HG03520 (cell line): ENCODE measurements around the gene MUC3A.
"Not testable (repeated sequence)": the region's sequence is repeated elsewhere in the genome, so short reads cannot be mapped to it uniquely, and the experiment has no call there.

ENCODE experiments used
- ATAC-seq: cut with Tn5 transposase; IDR thresholded peaks from one replicate; pipeline ENCODE4 v1.9.1; 2021; ENCODE audit warnings: mild to moderate bottlenecking, moderate library complexity; ENCODE audit not compliant: unreplicated experiment

The MUC3A gene

DNA sequence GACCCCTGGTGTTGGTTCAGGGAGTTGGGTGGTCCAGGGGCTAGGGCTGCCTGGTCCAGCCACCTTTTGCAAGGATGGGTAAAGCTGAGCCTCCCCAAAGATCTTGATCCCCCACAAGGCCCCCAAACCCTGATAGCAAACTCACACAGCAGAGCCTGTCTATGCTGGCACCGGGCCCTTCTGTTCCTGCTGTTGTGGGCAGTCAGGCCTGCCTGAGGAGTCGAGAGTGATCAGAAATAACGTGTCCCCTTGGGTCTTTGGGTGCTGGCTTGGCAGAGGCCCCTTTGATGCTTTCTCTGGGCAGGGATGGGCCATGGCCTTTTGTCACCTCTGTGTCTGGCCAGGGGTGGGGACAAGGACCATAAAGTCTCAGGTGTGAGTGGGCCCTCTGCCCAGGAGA, 19.3 kb downstream of the MUC3A start:
- ATAC-seq, result no peak

DNA sequence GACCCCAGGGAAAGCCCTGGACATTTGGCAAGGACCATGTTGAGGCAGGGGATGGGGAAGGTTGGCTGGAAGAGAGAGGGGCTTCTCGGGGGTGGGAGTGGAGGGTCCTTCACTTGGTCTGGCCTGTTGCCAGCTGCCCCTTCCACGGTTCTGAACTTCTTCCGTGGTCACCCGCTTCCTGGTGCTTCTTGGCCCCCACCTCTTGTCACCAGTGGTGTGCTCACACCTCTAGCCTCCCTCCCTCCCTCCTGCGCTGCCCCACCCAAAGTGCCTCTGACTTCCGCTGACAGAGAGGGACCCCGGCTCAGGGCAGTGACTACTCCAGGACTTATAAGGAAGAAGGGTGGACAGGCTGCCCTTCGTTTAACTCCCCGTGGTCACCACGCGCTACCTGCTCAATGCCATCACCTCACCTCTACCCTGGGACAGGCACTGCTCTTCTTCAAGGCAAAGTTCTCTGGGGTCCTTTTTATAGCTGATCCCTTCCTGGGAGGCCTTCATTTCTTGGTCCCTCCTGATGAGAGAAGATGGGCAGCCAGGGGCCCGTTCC, 19.8 kb downstream of the MUC3A start, which contains the start of gene MUC12:
MUC12 (plus strand) TSS at position 500 of the 550 bp plus-strand sequence. CDS start 58 bp downstream, outside the sequence.
- no peak for ATAC-seq

DNA sequence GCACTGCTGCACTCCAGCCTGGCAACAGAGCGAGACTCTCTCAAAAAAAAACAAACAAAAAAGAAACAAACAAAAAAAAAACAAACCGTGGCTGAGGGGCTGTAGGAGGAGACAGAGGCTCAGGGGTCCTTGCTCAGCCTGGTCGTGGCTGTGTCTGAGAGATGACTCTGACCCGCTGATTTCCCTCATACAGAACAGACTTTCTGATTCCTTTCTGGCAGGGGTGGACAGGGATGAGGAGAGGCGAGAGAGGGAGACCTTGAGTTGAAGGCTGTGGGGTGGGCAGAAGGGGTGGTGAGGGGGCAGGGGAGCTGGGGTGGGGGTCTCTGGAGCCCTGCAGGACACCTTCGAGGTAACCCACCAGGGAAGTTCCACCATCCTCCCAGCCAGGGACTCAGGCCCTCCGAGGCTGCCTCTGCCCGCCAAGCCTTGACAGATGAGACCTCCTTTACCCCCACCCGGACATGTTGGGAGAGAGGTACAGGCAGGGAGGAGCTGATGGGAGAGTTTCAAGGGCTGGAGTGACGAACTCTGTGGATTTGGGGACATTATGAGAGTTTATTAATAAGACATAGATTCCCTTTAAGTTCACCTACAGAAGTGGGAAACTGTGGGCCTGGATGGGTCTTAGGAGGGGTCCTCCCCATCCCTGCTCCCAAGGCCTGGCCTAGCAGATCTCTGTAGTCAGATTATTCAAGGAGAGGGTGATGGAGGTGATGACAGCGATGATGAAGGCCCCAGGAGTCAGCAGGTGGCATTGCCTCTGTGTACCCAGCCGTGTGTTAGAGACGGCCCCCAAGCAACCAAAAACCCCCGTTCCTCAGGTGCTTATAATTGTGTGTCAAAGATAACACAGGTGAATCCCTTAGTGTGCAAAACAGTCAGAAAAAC, 22.0 kb downstream of the MUC3A start:
- no peak for ATAC-seq

DNA sequence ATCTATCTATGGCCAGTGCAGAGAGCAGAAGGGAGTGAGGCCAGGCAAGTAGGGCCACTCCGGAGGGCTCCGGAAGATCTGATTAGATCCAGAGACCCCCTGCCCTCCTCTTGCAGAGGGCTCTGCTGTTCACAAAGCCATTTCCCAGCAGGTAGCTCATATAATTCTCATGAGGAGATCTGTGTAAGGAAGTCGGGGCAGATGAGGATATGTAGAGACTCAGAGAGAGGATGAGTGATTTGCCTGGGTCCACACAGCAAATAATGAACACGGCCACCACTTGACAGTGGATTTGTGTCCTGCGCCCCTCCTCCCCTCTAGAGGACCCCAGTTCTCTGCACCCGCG, 22.6 kb downstream of the MUC3A start:
- ATAC-seq, result no peak

DNA sequence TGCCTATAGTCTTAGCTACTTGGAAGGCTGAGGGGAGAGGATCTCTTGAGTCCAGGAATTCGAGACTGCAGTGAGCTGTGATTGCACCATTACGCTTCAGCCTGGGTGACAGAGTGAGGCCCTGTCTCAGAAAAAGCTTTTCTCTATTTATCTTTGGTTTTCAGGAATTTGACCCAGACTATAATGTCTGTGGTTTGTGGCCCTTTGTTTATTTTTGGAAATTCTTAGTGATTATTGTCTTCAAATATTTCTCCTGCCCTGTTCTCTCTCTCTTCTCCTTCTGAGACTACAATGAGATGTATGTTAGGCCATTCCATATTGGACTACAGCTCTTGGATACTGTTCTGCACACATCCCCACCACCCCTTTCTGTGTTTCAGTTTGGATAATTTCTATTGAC, 24.7 kb downstream of the MUC3A start:
- ATAC-seq, result no peak

DNA sequence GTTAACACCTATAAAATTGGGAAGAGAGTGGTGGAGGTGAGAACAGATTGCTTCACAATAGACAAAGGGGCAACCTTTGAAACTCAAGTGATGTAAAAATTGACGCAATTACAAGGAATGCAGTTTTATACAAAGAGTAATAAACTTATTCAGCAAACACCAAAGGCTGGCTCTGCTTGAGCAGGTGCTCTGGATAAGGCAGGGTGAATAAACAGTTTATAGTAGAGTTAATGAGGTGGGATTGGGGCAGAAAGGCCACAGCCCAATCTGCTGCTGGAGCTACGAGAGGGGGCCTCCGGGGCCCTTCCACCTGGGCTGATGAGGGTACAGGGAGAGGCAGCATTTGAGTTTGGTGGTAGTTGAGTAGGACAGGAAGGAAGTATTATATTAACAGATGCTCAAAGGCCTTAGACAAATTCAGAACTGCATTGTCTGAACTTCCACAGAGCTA, 26.1 kb downstream of the MUC3A start:
- ATAC-seq, result no peak

DNA sequence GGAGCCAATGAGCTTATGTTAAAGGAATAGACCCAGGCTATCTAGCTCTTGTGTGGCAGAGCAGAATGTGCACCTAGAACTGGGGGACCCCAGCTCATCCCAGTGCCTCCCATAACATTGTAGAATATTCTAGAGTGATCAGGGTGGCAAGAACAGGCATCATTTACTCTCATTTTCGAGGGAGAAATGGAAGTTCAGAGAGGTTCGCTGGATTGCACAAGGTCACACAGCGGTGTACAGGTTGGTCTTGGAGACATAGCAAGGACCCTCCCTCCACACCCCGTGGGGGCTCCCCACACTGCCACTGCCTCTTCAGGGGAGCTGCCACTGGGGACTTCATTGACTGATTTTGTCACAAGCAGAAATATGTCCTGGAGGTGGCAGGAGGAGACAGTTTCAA, 29.0 kb downstream of the MUC3A start:
- no peak for ATAC-seq

DNA sequence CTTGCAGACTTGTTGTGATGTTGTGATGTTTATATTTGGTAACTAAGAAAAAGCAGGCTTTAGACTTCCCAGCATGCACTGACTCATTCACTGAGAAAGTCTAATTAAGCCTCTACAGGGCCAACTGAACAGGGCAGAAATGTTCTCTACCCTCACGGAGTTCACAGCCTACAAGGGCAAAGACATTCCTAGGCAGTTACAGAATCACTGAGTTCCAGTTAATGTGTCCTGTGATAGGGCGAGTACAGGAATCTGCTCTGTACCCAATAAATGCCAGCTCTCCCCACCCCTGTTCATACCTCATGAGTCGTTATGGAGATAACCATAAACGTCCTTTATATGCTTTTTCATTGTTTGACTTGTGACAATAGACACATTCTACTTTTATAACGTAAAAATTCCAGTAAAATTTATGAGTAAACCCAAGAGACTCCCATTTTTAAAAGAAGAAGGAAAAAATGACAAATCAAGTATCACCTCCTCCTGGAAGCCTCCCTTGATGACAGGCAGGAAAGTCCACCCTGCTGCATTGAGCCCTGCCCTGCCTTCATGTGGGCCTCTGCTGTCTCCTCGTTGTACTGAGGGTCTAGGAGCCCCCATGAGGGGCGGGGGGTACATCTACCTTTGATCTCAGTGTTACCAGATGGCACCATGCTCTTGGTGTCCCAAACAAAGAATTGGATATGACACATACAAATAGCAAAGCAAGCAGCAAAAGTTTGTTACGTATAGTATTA, 34.3 kb downstream of the MUC3A start:
- ATAC-seq, result no peak

DNA sequence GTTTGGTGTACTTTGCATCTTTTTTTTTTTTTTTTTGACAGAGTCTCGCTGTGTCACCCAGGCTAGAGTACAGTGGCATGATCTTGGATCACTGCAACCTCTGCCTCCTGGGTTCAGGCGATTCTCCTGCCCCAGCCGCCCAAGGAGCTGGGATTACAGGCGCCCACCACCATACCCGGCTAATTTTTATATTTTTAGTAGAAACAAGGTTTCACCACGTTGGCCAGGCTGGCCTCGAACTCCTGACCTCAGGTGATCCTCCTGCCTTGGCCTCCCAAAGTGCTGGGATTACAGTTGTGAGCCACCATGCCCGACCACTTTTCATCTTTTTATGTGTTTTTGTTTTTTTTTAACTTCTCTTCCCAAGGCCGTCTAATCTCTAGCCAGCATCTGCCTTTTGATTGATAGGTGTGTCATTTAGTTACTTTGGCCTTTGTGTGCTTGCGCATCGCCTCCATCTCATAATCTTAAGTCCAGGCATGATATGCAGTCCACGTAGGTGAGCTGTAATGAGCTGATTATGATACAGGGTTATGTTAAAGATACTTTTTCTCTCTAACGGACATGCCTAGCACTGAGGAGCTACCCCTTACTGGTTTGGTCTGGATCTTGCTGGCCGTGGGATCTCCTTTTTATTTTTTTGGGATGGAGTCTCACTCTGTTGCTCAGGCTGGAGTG, 35.0 kb downstream of the MUC3A start:
- not testable (repeated sequence) for ATAC-seq

DNA sequence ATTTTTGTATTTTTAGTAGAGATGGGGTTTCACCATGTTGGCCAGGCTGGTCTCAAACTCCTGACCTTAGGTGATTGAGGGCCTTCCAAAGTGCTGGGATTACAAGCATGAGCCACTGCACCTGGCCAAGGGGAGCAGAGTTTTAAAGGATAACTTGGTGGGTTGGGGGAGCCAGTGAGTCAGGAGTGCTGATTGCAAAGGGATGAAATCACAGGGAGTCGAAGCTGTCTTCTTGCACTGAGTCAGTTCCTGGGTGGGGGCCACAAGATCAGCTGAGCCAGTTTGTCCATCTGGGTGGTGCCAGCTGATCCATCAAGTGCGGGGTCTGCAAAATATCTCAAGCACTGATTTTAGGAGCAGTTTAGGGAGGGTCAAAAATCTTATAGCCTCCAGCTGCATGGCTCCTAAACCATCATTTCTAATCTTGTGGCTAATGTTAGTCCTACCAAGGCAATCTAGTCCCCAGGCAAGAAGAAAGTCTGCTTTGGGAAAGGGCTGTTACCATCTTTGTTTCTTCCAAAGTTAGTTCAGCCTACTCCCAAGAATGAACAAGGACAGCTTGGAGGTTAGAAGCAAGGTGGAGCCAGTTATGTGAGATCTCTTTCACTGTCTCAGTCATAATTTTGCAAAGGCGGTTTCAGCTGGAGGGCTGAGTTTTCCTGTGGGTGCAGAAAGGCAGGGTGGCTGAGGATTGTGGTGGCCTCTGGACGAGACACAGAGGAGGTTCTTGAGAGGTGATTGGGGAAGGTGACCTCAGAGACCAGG, 35.9 kb downstream of the MUC3A start:
- not testable (repeated sequence) for ATAC-seq

DNA sequence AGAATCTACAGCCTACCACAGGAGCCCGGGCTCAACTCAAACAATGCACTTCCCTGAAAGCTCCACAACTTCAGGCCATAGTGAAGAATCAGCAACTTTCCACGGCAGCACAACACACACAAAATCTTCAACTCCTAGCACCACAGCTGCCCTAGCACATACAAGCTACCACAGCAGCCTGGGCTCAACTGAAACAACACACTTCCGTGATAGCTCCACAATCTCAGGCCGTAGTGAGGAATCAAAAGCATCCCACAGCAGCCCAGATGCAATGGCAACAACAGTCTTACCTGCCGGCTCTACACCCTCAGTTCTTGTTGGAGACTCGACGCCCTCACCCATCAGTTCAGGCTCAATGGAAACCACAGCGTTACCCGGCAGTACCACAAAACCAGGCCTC, 42.3 kb downstream of the MUC3A start:
- no peak for ATAC-seq

DNA sequence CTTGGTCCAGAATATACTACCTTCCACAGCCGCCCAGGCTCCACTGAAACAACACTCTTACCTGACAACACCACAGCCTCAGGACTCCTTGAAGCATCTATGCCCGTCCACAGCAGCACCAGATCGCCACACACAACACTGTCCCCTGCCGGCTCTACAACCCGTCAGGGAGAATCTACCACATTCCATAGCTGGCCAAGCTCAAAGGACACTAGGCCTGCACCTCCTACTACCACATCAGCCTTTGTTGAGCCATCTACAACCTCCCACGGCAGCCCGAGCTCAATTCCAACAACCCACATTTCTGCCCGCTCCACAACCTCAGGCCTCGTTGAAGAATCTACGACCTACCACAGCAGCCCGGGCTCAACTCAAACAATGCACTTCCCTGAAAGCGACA, 42.9 kb downstream of the MUC3A start:
- ATAC-seq, result not testable (repeated sequence)

DNA sequence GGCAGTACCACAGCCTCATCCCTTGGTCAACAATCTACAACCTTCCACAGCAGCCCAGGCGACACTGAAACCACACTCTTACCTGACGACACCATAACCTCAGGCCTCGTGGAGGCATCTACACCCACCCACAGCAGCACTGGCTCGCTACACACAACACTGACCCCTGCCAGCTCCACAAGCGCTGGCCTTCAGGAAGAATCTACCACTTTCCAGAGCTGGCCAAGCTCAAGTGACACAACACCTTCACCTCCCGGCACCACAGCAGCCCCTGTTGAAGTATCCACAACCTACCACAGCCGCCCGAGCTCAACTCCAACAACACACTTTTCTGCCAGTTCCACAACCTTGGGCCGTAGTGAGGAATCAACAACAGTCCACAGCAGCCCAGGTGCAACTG, 45.3 kb downstream of the MUC3A start:
- ATAC-seq, result not testable (repeated sequence)

DNA sequence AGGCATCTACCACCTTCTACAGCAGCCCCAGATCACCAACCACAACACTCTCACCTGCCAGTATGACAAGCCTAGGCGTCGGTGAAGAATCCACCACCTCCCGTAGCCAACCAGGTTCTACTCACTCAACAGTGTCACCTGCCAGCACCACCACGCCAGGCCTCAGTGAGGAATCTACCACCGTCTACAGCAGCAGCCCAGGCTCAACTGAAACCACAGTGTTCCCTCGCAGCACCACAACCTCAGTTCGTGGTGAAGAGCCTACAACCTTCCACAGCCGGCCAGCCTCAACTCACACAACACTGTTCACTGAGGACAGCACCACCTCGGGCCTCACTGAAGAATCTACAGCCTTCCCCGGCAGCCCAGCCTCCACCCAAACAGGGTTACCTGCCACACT, 49.2 kb downstream of the MUC3A start:
- ATAC-seq, result not testable (repeated sequence)

DNA sequence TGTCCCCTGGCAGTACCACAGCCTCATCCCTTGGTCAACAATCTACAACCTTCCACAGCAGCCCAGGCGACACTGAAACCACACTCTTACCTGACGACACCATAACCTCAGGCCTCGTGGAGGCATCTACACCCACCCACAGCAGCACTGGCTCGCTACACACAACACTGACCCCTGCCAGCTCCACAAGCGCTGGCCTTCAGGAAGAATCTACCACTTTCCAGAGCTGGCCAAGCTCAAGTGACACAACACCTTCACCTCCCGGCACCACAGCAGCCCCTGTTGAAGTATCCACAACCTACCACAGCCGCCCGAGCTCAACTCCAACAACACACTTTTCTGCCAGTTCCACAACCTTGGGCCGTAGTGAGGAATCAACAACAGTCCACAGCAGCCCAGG, 50.0 kb downstream of the MUC3A start:
- ATAC-seq, result not testable (repeated sequence)

DNA sequence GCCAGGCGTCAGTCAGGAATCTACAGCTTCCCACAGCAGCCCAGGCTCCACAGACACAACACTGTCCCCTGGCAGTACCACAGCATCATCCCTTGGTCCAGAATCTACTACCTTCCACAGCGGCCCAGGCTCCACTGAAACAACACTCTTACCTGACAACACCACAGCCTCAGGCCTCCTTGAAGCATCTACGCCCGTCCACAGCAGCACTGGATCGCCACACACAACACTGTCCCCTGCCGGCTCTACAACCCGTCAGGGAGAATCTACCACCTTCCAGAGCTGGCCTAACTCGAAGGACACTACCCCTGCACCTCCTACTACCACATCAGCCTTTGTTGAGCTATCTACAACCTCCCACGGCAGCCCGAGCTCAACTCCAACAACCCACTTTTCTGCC, 50.7 kb downstream of the MUC3A start:
- ATAC-seq, result not testable (repeated sequence)

DNA sequence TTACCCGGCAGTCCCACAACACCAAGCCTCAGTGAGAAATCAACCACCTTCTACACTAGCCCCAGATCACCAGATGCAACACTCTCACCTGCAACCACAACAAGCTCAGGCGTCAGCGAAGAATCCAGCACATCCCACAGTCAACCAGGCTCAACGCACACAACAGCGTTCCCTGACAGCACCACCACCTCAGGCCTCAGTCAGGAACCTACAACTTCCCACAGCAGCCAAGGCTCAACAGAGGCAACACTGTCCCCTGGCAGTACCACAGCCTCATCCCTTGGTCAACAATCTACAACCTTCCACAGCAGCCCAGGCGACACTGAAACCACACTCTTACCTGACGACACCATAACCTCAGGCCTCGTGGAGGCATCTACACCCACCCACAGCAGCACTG, 53.0 kb downstream of the MUC3A start:
- not testable (repeated sequence) for ATAC-seq

DNA sequence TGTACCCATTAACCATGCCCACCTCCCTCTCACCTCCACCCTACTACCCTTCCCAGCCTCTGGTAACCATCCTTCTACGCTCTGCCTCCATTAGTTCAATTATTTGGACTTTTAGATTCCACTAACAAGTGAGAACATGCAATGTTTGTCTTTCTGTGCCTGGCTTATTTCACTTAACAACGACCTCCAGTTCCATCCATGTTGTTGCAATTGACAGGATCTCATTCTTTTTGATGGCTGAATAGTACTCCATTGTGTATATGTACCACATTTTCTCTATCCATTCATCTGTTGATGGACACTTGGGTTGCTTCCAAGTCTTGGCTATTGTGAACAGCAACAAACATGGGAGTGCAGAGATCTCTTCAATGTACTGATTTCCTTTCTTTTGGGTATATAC, 58.0 kb downstream of the MUC3A start:
- ATAC-seq, result not testable (repeated sequence)

DNA sequence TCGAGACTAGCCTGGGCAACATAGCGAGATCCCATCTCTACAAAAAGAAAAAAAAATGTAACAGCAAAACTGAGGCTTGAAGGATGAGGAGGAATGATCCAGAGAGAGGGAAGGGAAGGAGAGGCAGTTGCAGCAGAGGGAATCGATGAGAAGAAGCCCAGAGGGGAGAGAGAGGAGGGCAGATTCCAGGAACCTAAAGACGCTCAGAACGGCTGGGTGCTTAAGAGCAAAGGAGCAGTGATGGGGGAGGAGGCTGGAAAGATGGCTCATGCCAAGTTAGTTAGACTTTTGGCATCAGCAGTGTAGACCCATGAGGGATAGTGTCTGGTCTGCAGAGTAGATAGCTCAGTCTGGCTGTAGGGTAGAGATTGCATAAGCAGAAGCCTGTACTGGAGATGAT, 60.3 kb downstream of the MUC3A start:
- no peak for ATAC-seq

DNA sequence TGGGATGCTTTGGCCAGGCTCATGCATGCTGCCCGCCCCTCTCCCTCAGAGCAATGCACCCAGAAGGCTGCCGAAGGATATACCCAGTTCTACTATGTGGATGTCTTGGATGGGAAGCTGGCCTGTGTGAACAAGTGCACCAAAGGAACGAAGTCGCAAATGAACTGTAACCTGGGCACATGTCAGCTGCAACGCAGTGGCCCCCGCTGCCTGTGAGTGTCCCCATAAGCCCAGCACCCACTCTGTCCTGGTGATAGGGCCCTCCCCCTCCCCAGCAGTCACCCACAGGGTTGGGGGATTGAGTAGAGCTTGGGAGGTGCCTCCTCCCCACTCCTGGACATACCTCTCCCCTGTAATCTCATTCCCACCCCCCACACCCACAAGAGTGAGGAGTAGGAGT, 63.6 kb downstream of the MUC3A start:
- no peak for ATAC-seq
